GM12878 (cell line): Measurements from ENCODE around the gene SUSD1. TPM values are rescaled to one million over a fixed set of nuclear protein-coding genes. Genes with fewer than 3 reads are reported as not detected.

ENCODE experiments used
- ATAC-seq: fragments of 200-7000 bp; cut with Tn5 transposase; 3 replicates; pipeline ENCODE4 v1.9.1; 2020; ENCODE audit warnings: mild to moderate bottlenecking, moderate library complexity
- BruUV-seq: library from RNA; stranded (reverse); fragments of 400-500 nt; replicated peaks from 2 replicates; lab custom pipeline; 2021; lab: Mats Ljungman, UMichigan
- CTCF ChIA-PET: fragments of 300-600 bp; sonication (Branson Sonifier 250); formaldehyde crosslinking; extraction: SDS; loops from one replicate; lab custom pipeline; 2021; ENCODE audit warnings: inconsistent platforms; lab: Yijun Ruan, JAX
- POLR2A ChIA-PET: fragments of 350-600 bp; formaldehyde crosslinking; extraction: SDS; loops from one replicate; lab custom pipeline; 2021; ENCODE audit warnings: inconsistent platforms; lab: Charles Lee
- RAD21 ChIA-PET: fragments of 300-600 bp; sonication (Branson Sonifier 250); formaldehyde crosslinking; loops from one replicate; lab custom pipeline; 2023; ENCODE audit warnings: antibody characterized with exemption; ENCODE audit not compliant: unreplicated experiment; lab: Charles Lee
- SMC1A ChIA-PET: fragments of 300-600 bp; sonication (Branson Sonifier 250); formaldehyde crosslinking; loops from one replicate; lab custom pipeline; 2023; ENCODE audit not compliant: unreplicated experiment, uncharacterized antibody; lab: Charles Lee
- DNase-seq: peaks from one replicate; pipeline ENCODE4 v3.0.0-alpha.2; 2011; ENCODE audit warnings: low read depth, low spot score
- FAIRE-seq: peaks from 3 replicates; lab custom pipeline; 2011; peaks lifted over from hg19 to GRCh38; lab: Jason Lieb, UNC
- H2AFZ ChIP-seq: 2 replicates; pipeline ENCODE4 v1.6.0; 2011; ENCODE audit warnings: low read depth, low read length, control low read depth; ENCODE audit not compliant: control insufficient read depth
- H3K27ac ChIP-seq: 2 replicates; pipeline ENCODE4 v1.5.1; 2011; ENCODE audit warnings: control low read depth; ENCODE audit not compliant: control insufficient read depth, insufficient read depth
- H3K27me3 ChIP-seq, 2 experiments: replicated peaks in 1 of 2; 2 replicates each; pipeline versions ENCODE4 v1.6.0 to v1.6.1; 2011; ENCODE audit warnings: low read length in 1 of 2; ENCODE audit not compliant: control insufficient read depth in 2 of 2, insufficient read depth in 2 of 2
- H3K36me3 ChIP-seq, 2 experiments: 2 replicates each; pipeline ENCODE4 v1.5.1; 2011; ENCODE audit warnings: low read length in 1 of 2; ENCODE audit not compliant: control insufficient read depth in 2 of 2, insufficient read depth in 2 of 2
- H3K4me1 ChIP-seq: 2 replicates; pipeline ENCODE4 v1.6.1; 2011; ENCODE audit warnings: mild to moderate bottlenecking, low read length, moderate library complexity, mixed read lengths; ENCODE audit not compliant: control insufficient read depth, insufficient read depth
- H3K4me2 ChIP-seq: 2 replicates; pipeline ENCODE4 v1.6.0; 2011; ENCODE audit warnings: control low read depth; ENCODE audit not compliant: control insufficient read depth, insufficient read depth
- H3K4me3 ChIP-seq: fragments of 200-600 bp; sonication (generic); 2 replicates; pipeline ENCODE4 v1.5.1; 2016
- H3K79me2 ChIP-seq: 2 replicates; pipeline ENCODE4 v1.6.0; 2011; ENCODE audit warnings: low read length; ENCODE audit not compliant: control insufficient read depth, insufficient read depth
- H3K9ac ChIP-seq: 2 replicates; pipeline ENCODE4 v1.8.0; 2011; ENCODE audit warnings: low read length, control low read depth, mixed read lengths; ENCODE audit not compliant: control insufficient read depth, insufficient read depth
- H3K9me3 ChIP-seq: replicated peaks from 3 replicates; pipeline ENCODE4 v1.5.1; 2011; ENCODE audit warnings: mild to moderate bottlenecking, low read length; ENCODE audit not compliant: control insufficient read depth, insufficient read depth
- H4K20me1 ChIP-seq: 2 replicates; pipeline ENCODE4 v1.6.0; 2011; ENCODE audit not compliant: control insufficient read depth, insufficient read depth
- CREM ChIP-seq: IDR thresholded peaks from 2 replicates; pipeline ENCODE4 v1.6.1; 2014; ENCODE audit warnings: antibody characterized with exemption, low read depth
- EP300 ChIP-seq, 2 experiments: fragments of 150-350 bp in 1 of 2; IDR thresholded peaks; 2 replicates each; pipeline ENCODE4 v1.6.1; 2011 to 2012; ENCODE audit warnings: low read depth in 2 of 2, low read length in 2 of 2, borderline replicate concordance in 1 of 2, improper control_type of control experiment in 1 of 2, inconsistent platforms in 1 of 2; ENCODE audit not compliant: control insufficient read depth in 1 of 2
- GATAD2B ChIP-seq: fragments of 450-650 bp; conservative IDR thresholded peaks from 2 replicates; pipeline ENCODE4 v1.6.1; 2017; ENCODE audit warnings: low read depth, mild to moderate bottlenecking, moderate library complexity
- IKZF1 ChIP-seq: fragments of 450-650 bp; conservative IDR thresholded peaks from 2 replicates; pipeline ENCODE4 v1.6.1; 2017; ENCODE audit warnings: antibody characterized with exemption, mild to moderate bottlenecking
- KLF5 ChIP-seq: fragments of 450-650 bp; IDR thresholded peaks from 2 replicates; pipeline ENCODE4 v1.6.1; 2014; ENCODE audit warnings: mild to moderate bottlenecking; ENCODE audit not compliant: partially characterized antibody
- TARDBP ChIP-seq: IDR thresholded peaks from 2 replicates; pipeline ENCODE4 v1.6.1; 2016; ENCODE audit warnings: borderline replicate concordance
- ZNF24 ChIP-seq: fragments of 450-650 bp; IDR thresholded peaks from 2 replicates; pipeline ENCODE4 v1.6.1; 2017; ENCODE audit warnings: antibody characterized with exemption, mild to moderate bottlenecking
- ZSCAN29 ChIP-seq: fragments of 450-650 bp; IDR thresholded peaks from 2 replicates; pipeline ENCODE4 v1.6.1; 2017; ENCODE audit warnings: mild to moderate bottlenecking, moderate library complexity
- WGBS: methylation state at CpG from one replicate; pipeline ENCODE4 v1.1.6; 2016; ENCODE audit warnings: low lambda C conversion rate; ENCODE audit not compliant: insufficient replicate concordance, insufficient coverage; ENCODE audit errors: missing lambda C conversion rate; 5-methylcytosine and 5-hydroxymethylcytosine counted together
- in situ Hi-C: fragments of 300-500 bp; cut with MboI; formaldehyde crosslinking; loops from 9 replicates; pipeline ENCODE4 v1.14.3; 2018; ENCODE audit warnings: mixed read lengths
- intact Hi-C: fragments of 100-400 bp; cut with micrococcal nuclease; formaldehyde crosslinking; loops from one replicate; pipeline ENCODE4 v1.14.2; 2022; ENCODE audit not compliant: unreplicated experiment
- polyA plus RNA-seq, 11 experiments: library from polyadenylated mRNA; depleted of rRNA in 4 of 11; unstranded in 6 of 11; stranded (reverse) in 5 of 11; fragments of >200 nt; fragmentation: Nextera tagmentation in 4 of 11; fragmentation: Illumina TruSeq in 1 of 11; extraction: Ambion mirVana in 4 of 11; extraction: Trizol in 1 of 11; gene quantifications; 1 replicate in 1 of 11; 2 replicates in 10 of 11; pipeline versions ENCODE4 v1.2.1 to v1.2.3, GENCODE V29; 2011 to 2016; ENCODE audit warnings: inconsistent platforms in 2 of 11, missing spikeins in 2 of 11, low read depth in 1 of 11
- total RNA-seq, 4 experiments: library from RNA; depleted of rRNA in 3 of 4; stranded (reverse); fragments of >200 nt in 3 of 4; fragmentation: Illumina TruSeq in 1 of 4; extraction: Trizol in 1 of 4; gene quantifications; 2 replicates each; pipeline versions ENCODE4 v1.2.1 to v1.2.3, GENCODE V29; 2013 to 2021
- TF ChIP-seq, protein P1 (sequence below): fragments of 450-650 bp; formaldehyde crosslinking; IDR thresholded peaks from 2 replicates; pipeline ENCODE4 v1.5.0; 2022; ENCODE audit warnings: mild to moderate bottlenecking, missing genetic modification characterization
- TF ChIP-seq, protein P2 (sequence below): fragments of 150-350 bp; IDR thresholded peaks from 2 replicates; pipeline ENCODE4 v1.6.1; 2016; ENCODE audit warnings: low read depth, low read length

Gene SUSD1
- total and polyA plus RNA-seq, 10 of the 15 experiments (the other 5 are each of a cell fraction or from before 2014, with no cell fraction given), result 6.7 to 20.8 (median 13.2) TPM

DNA sequence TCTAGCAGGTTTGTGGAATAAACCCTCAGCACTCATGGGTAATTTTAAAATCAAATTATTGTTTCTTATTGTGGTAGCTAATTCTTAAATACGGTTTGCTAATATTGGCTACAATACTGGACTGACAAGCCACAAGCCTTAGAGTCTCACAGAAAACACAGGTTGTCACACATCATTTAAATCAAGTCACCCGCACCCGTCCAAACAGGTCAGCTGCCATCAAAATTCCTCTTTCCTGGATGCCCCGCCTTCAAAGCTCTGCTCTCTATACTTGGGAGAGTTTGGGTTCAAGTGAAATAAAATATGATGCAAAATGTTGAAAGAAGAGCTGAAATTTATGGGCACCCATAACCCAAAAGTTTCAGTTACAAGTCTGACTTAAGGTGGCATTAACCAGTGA, 12.3 kb upstream of the SUSD1 start:
- no peak overlapping the region for H2AFZ ChIP-seq
- CTCF ChIA-PET, result interaction anchor here (0.5 to 1.2 kb wide), 4 partner anchors 13 to 313 kb away, joined by 3 to 4 read pairs (median 3); no protein-coding TSS in a partner anchor
- SMC1A ChIA-PET, result interaction anchor here (1.0 to 1.9 kb wide), 4 partner anchors 11 to 31 kb away, joined by 3 to 7 read pairs (median 5); no protein-coding TSS in a partner anchor
- no peaks in the 10 kb centered on the region for H3K36me3 ChIP-seq
- ATAC-seq, result no peak
- H3K4me1 ChIP-seq, result no peaks in the 10 kb centered on the region
- no peaks in the 10 kb centered on the region for H3K27me3 ChIP-seq
- intact Hi-C loops (no loop called here), in situ Hi-C loops (no loop called here)
- BruUV-seq, result no TSS peak
- H3K9me3 ChIP-seq, result no peaks in the 10 kb centered on the region; the same call in 2 of the 3 replicates
- no peaks in the 10 kb centered on the region for H3K79me2 ChIP-seq
- H3K4me2 ChIP-seq, result no peak overlapping the region
- whole genome bisulfite sequencing, result 60% methylated on average over 4 of the region's 4 CpGs
- no peak overlapping the region for H3K27ac ChIP-seq
- FAIRE-seq, result no peak
- H3K9ac ChIP-seq, result no peak overlapping the region
- no peak for DNase-seq
- RAD21 ChIA-PET, result interaction anchor here (0.9 to 1.3 kb wide), 2 partner anchors 9 to 56 kb away, joined by 3 read pairs; no protein-coding TSS in a partner anchor
- POLR2A ChIA-PET, result no interaction called here
- H3K4me3 ChIP-seq, result no peak overlapping the region
- no peaks in the 10 kb centered on the region for H4K20me1 ChIP-seq
- no peak for TF ChIP-seq TARDBP

DNA sequence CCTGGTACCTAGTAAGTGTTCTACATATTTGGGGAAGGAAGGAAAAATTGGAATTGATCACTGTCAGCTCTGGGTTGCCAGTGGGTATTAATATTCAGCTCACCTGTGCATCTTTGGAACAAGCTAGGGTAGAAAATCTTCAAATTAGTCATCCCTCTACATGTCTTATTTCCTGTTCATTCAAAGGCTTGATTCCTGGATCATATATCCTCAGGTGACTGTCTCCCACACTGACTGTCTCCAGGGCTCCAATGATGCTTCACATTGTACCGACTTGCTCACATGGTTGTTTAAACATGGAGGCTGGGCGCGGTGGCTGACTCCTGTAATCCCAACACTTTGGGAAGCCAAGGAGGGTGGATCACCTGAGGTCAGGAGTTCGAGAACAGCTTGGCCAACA, 11.6 kb upstream of the SUSD1 start:
- in situ Hi-C loops, result no loop called here
- ChIA-PET SMC1A (interaction anchor here (1.0 to 1.2 kb wide), 2 partner anchors 11 to 24 kb away, joined by 3 to 4 read pairs; no protein-coding TSS in a partner anchor), RAD21 (interaction anchor here (1.3 kb wide), 1 partner anchor 8 kb away, joined by 3 read pairs; no protein-coding TSS in a partner anchor), CTCF (interaction anchor here (0.9 to 1.1 kb wide), 3 partner anchors 31 to 39 kb away, joined by 3 to 4 read pairs (median 3); no protein-coding TSS in a partner anchor), POLR2A (no interaction called here)
- Histone ChIP-seq H3K27ac (no peak overlapping the region), H3K4me3 (no peak overlapping the region), H2AFZ (no peak overlapping the region), H3K9ac (no peak overlapping the region), H3K79me2 (no peaks in the 10 kb centered on the region), H3K36me3 (no peaks in the 10 kb centered on the region), H3K27me3 (no peaks in the 10 kb centered on the region), H3K9me3 (no peaks in the 10 kb centered on the region; the same call in 2 of the 3 replicates), H3K4me1 (no peaks in the 10 kb centered on the region), H4K20me1 (no peaks in the 10 kb centered on the region), H3K4me2 (no peak overlapping the region)
- BruUV-seq, result no TSS peak
- ATAC-seq (no peak), FAIRE-seq (no peak), DNase-seq (no peak)
- intact Hi-C loops, result no loop called here
- 75% methylated on average over 4 of the region's 4 CpGs for WGBS
- no peak for TF ChIP-seq CREM
- TF ChIP-seq, protein P1, sequence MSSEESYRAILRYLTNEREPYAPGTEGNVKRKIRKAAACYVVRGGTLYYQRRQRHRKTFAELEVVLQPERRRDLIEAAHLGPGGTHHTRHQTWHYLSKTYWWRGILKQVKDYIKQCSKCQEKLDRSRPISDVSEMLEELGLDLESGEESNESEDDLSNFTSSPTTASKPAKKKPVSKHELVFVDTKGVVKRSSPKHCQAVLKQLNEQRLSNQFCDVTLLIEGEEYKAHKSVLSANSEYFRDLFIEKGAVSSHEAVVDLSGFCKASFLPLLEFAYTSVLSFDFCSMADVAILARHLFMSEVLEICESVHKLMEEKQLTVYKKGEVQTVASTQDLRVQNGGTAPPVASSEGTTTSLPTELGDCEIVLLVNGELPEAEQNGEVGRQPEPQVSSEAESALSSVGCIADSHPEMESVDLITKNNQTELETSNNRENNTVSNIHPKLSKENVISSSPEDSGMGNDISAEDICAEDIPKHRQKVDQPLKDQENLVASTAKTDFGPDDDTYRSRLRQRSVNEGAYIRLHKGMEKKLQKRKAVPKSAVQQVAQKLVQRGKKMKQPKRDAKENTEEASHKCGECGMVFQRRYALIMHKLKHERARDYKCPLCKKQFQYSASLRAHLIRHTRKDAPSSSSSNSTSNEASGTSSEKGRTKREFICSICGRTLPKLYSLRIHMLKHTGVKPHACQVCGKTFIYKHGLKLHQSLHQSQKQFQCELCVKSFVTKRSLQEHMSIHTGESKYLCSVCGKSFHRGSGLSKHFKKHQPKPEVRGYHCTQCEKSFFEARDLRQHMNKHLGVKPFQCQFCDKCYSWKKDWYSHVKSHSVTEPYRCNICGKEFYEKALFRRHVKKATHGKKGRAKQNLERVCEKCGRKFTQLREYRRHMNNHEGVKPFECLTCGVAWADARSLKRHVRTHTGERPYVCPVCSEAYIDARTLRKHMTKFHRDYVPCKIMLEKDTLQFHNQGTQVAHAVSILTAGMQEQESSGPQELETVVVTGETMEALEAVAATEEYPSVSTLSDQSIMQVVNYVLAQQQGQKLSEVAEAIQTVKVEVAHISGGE, result no peak
- TF ChIP-seq ZNF24, result no peak
- TF ChIP-seq GATAD2B, result no peak
- TF ChIP-seq, protein P2, sequence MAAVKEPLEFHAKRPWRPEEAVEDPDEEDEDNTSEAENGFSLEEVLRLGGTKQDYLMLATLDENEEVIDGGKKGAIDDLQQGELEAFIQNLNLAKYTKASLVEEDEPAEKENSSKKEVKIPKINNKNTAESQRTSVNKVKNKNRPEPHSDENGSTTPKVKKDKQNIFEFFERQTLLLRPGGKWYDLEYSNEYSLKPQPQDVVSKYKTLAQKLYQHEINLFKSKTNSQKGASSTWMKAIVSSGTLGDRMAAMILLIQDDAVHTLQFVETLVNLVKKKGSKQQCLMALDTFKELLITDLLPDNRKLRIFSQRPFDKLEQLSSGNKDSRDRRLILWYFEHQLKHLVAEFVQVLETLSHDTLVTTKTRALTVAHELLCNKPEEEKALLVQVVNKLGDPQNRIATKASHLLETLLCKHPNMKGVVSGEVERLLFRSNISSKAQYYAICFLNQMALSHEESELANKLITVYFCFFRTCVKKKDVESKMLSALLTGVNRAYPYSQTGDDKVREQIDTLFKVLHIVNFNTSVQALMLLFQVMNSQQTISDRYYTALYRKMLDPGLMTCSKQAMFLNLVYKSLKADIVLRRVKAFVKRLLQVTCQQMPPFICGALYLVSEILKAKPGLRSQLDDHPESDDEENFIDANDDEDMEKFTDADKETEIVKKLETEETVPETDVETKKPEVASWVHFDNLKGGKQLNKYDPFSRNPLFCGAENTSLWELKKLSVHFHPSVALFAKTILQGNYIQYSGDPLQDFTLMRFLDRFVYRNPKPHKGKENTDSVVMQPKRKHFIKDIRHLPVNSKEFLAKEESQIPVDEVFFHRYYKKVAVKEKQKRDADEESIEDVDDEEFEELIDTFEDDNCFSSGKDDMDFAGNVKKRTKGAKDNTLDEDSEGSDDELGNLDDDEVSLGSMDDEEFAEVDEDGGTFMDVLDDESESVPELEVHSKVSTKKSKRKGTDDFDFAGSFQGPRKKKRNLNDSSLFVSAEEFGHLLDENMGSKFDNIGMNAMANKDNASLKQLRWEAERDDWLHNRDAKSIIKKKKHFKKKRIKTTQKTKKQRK, result no peak
- TF ChIP-seq ZSCAN29, result no peak
- no peak for TF ChIP-seq EP300 (IDR thresholded peaks at IDR 0.05; ENCODE audit: borderline replicate concordance in 1 of 2, control insufficient read depth in 1 of 2, low read depth in 2 of 2, low read length in 2 of 2)
- no peak for TF ChIP-seq KLF5
- no peak for TF ChIP-seq TARDBP
- no peak for TF ChIP-seq IKZF1
